Right lobe of liver (tissue), 6 donors: ENCODE data around the gene H3-3A. TPM values are rescaled to one million over a fixed set of nuclear protein-coding genes. Genes with fewer than 3 reads are reported as not detected.

Experiments
- ATAC-seq, 4 donors: fragments of 200-7000 bp; cut with Tn5 transposase; one replicate each; pipeline ENCODE4 v1.9.1; 2020; ENCODE audit warnings: mild to moderate bottlenecking in 4 of 4, moderate library complexity in 4 of 4
- DNase-seq, 3 donors: peaks; one replicate each; pipeline ENCODE4 v3.0.0-alpha.2; 2020
- H3K27ac ChIP-seq, 3 donors: fragments of 200-600 bp; one replicate each; pipeline ENCODE4 v1.8.0; 2022
- H3K27me3 ChIP-seq, 2 donors: fragments of 200-600 bp; one replicate each; pipeline ENCODE4 v1.8.0; 2022
- H3K36me3 ChIP-seq, 4 donors: fragments of 200-600 bp; sonication (generic) in 1 of 4; one replicate each; pipeline versions ENCODE4 v1.5.1 to v1.8.0; 2017 to 2022; ENCODE audit warnings: control low read depth in 1 of 4
- H3K4me1 ChIP-seq, 4 donors: fragments of 200-600 bp; sonication (generic) in 1 of 4; one replicate each; pipeline versions ENCODE4 v1.5.1 to v1.8.0; 2017 to 2022; ENCODE audit warnings: control low read depth in 1 of 4
- H3K4me3 ChIP-seq, 3 donors: fragments of 200-600 bp; one replicate each; pipeline ENCODE4 v1.8.0; 2022
- H3K9me3 ChIP-seq, 4 donors: fragments of 200-600 bp; sonication (generic) in 1 of 4; one replicate each; pipeline versions ENCODE4 v1.5.1 to v1.8.0; 2017 to 2022; ENCODE audit warnings: control low read depth in 1 of 4
- CTCF ChIP-seq, 4 donors: fragments of 200-600 bp in 3 of 4; fragments of 450-650 bp in 1 of 4; IDR thresholded peaks; one replicate each; pipeline versions ENCODE4 v1.5.1 to v1.8.0; 2016 to 2022; ENCODE audit warnings: antibody characterized with exemption in 4 of 4, mild to moderate bottlenecking in 2 of 4
- POLR2A ChIP-seq: fragments of 450-650 bp; IDR thresholded peaks from one replicate; pipeline ENCODE4 v1.6.1; 2017; ENCODE audit warnings: antibody characterized with exemption, mild to moderate bottlenecking
- WGBS: methylation state at CpG from one replicate; pipeline ENCODE4 v1.1.6; 2018; ENCODE audit warnings: low coverage, low lambda C conversion rate; ENCODE audit not compliant: insufficient coverage; ENCODE audit errors: missing lambda C conversion rate; 5-methylcytosine and 5-hydroxymethylcytosine counted together
- intact Hi-C, 2 donors: fragments of 100-400 bp; cut with DNase I; formaldehyde crosslinking; loops; one replicate each; pipeline versions ENCODE4 v1.11.2 to v1.14.1; 2022
- total RNA-seq, 6 experiments: library from RNA; depleted of rRNA in 2 of 6; stranded (reverse); fragments of >200 nt in 2 of 6; fragmentation: NEBNext Ultra II Directional in 3 of 6; extraction: Animal tissue kit (Norgen Biotek cat#: 25700) in 3 of 6; gene quantifications; one replicate each; pipeline versions ENCODE4 v1.1.0 to v1.2.4, GENCODE V29; 2016 to 2023
- donor health status: DM: no; HTN: yes; CAD: no.
- donor health status: DM: no; HTN: no; CAD: no.
- donor health status: DM: no; HTN: no; CAD: no.
- donor health status: DM: no; HTN: yes; CAD: no.
- donor health status: DM: no; HTN: yes; CAD: no.

H3-3A gene
- total RNA-seq, 6 experiments from 2014 or later, result 132 to 185 (median 156) TPM

GRCh38 chr1:226072347-226072746 lies 9.8 kb downstream of the H3-3A start:
- no peaks in the 10 kb centered on the region for H3K9me3 ChIP-seq
- WGBS, result 78% methylated on average over 4 of the region's 4 CpGs
- intact Hi-C loops, result no loop called here
- no peak overlapping the region for H3K27ac ChIP-seq
- DNase-seq, result no peak
- no peaks in the 10 kb centered on the region for H3K27me3 ChIP-seq
- ATAC-seq, result no peak
- TF ChIP-seq CTCF (IDR thresholded peaks at IDR 0.05) (no peak), POLR2A (no peak)
- H3K36me3 ChIP-seq, result peaks cover 7 to 58% (median 25%) of the 10 kb centered on the region in 4 donors
- no peaks in the 10 kb centered on the region for H3K4me1 ChIP-seq
- no peak overlapping the region for H3K4me3 ChIP-seq

- TF ChIP-seq CTCF (IDR thresholded peaks at IDR 0.05), result no peak
- TF ChIP-seq POLR2A, result no peak
- peaks cover 7 to 48% (median 24%) of the 10 kb centered on the region in 4 donors for H3K36me3 ChIP-seq
- no peaks in the 10 kb centered on the region for H3K4me1 ChIP-seq
- no peaks in the 10 kb centered on the region for H3K9me3 ChIP-seq
- DNase-seq, result no peak
- H3K27me3 ChIP-seq, result no peaks in the 10 kb centered on the region
- intact Hi-C loops, result no loop called here
- WGBS, result 55% methylated on average over 6 of the region's 6 CpGs
- no peak overlapping the region for H3K27ac ChIP-seq
- no peak for ATAC-seq
- no peak overlapping the region for H3K4me3 ChIP-seq
Observed at GRCh38 chr1:226073184-226073950, 10.9 kb downstream of the H3-3A start.

GRCh38 chr1:226074046-226074445 lies 11.5 kb downstream of the H3-3A start:
- no peak overlapping the region for H3K4me3 ChIP-seq
- 95% methylated on average over 4 of the region's 4 CpGs for WGBS
- peaks cover 7 to 41% (median 24%) of the 10 kb centered on the region in 4 donors for H3K36me3 ChIP-seq
- no peaks in the 10 kb centered on the region for H3K9me3 ChIP-seq
- ATAC-seq (no peak), DNase-seq (no peak)
- H3K4me1 ChIP-seq, result no peaks in the 10 kb centered on the region
- H3K27me3 ChIP-seq, result no peaks in the 10 kb centered on the region
- no peak overlapping the region for H3K27ac ChIP-seq
- intact Hi-C loops, result no loop called here
- TF ChIP-seq POLR2A, result no peak
- no peak for TF ChIP-seq CTCF (IDR thresholded peaks at IDR 0.05)

- ATAC-seq (no peak), DNase-seq (no peak)
- intact Hi-C loops, result loop anchor here in 1 of 2 donors (5.0 kb wide), 1 partner anchor 41 kb away; no protein-coding TSS in a partner anchor
- Histone ChIP-seq H3K36me3 (peaks cover 7 to 20% (median 13%) of the 10 kb centered on the region in 4 donors), H3K4me1 (no peaks in the 10 kb centered on the region), H3K27me3 (no peaks in the 10 kb centered on the region), H3K4me3 (no peak overlapping the region), H3K27ac (no peak overlapping the region), H3K9me3 (no peaks in the 10 kb centered on the region)
- TF ChIP-seq POLR2A (no peak), CTCF (IDR thresholded peaks at IDR 0.05) (no peak)
- 91% methylated on average over 6 of the region's 6 CpGs for WGBS
Observed at GRCh38 chr1:226076378-226076777, 13.9 kb downstream of the H3-3A start.
